Adipocyte (in vitro differentiated cells): ENCODE data around the gene IQGAP3.

Experiments
- DNase-seq: peaks from one replicate; pipeline ENCODE4 v3.0.0-alpha.2; 2015; ENCODE audit warnings: low read depth
- H3K27me3 ChIP-seq: replicated peaks from 2 replicates; pipeline ENCODE4 v1.7.0; 2013; ENCODE audit warnings: mild to moderate bottlenecking, low read length, moderate library complexity; ENCODE audit not compliant: control insufficient read depth, insufficient read depth
- H3K36me3 ChIP-seq: 2 replicates; pipeline ENCODE4 v1.7.0; 2013; ENCODE audit warnings: low read length, mild to moderate bottlenecking, moderate library complexity; ENCODE audit not compliant: control insufficient read depth, insufficient read depth, severe bottlenecking
- H3K4me1 ChIP-seq: 2 replicates; pipeline ENCODE4 v1.7.0; 2013; ENCODE audit warnings: mild to moderate bottlenecking, low read length, moderate library complexity; ENCODE audit not compliant: control insufficient read depth, insufficient read depth
- H3K4me3 ChIP-seq: 2 replicates; pipeline ENCODE4 v1.7.0; 2013; ENCODE audit warnings: mild to moderate bottlenecking, low read length, moderate library complexity
- H3K9ac ChIP-seq: 2 replicates; pipeline ENCODE4 v1.7.0; 2013; ENCODE audit warnings: mild to moderate bottlenecking, low read length, moderate library complexity
- H3K9me3 ChIP-seq: 2 replicates; pipeline ENCODE4 v1.7.0; 2013; ENCODE audit warnings: mild to moderate bottlenecking, low read length, moderate library complexity; ENCODE audit not compliant: control insufficient read depth

IQGAP3 gene

DNA sequence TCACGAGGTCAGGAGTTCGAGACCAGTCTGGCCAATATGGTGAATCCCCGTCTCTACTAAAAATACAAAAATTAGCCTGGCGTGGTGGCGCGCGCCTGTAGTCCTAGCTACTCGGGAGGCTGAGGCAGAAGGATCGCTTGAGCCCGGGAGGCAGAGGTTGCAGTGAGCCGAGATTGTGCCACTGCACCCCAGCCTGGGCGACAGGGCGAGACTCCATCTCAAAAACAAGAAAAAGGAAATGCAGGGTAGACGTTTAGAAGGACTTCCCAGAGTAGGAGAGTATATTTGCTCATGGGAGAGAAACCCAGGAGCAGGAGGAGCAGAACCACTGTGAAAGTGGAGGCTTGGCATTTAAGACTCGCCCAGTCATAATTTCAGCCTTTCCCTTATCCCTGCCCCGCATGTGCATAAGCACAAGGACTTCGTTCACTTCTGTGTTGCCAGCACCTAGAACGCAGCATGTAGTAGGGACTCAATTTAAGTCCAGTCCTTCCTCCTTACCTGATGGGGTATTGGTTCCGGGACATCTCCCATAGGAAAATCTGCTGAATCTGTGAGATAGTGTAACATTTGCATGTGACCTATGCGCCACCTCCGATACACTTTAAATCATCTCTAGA, 66.6 kb downstream of the IQGAP3 start:
- Histone ChIP-seq H3K36me3 (no peaks in the 10 kb centered on the region), H3K4me1 (peaks cover 57% of the 10 kb centered on the region), H3K27me3 (no peaks in the 10 kb centered on the region), H3K9ac (peak overlapping the region; percentile 89), H3K4me3 (peak overlapping the region; percentile 68), H3K9me3 (no peaks in the 10 kb centered on the region)
- no peak for DNase-seq

DNA sequence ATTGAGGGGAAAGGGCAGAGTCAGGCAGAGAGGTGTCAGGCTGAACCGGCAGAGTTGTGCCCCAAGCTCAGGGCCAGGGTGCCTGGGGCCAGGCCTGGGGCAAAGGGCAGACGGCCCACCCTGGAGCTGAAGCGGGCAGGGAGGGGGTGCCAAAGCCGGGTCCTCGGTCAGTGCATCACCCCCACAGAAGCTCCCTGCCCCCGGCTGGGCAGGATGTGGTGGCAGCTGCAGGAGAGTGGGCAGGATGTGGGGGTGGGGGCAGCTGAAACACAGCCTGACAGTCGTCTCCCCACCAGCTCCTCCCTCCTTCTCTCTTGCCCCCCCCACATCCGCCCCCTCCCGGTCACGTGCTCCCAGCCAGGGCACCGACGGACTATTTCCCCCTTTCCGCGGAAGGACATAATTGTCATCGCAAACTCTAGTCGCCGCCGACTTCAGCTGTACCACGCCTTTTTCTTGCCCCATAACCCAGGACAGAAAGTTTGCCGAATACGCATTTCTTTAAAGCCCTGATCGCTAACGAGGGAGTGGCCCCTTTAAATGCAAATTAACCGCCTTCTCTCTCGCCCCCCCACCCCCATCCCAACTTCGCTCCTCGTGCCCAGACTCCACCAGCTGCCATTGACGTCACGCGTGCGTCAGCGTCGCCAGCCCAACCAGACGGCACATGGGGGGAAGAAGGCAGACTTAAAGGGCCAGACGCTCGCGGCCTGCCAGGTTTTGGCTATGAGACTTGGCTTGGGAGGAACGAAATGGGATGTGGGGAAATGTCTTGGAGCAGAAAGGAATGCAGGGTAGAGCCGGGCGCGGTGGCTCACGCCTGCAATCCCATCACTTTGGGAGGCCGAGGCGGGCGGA, 67.3 kb downstream of the IQGAP3 start:
- H3K36me3 ChIP-seq, result no peaks in the 10 kb centered on the region
- no peaks in the 10 kb centered on the region for H3K27me3 ChIP-seq
- DNase-seq, result peak; percentile 99
- peak overlapping the region; percentile 89 for H3K9ac ChIP-seq
- peak overlapping the region; percentile 68 for H3K4me3 ChIP-seq
- H3K9me3 ChIP-seq, result no peaks in the 10 kb centered on the region
- peaks cover 51% of the 10 kb centered on the region for H3K4me1 ChIP-seq

DNA sequence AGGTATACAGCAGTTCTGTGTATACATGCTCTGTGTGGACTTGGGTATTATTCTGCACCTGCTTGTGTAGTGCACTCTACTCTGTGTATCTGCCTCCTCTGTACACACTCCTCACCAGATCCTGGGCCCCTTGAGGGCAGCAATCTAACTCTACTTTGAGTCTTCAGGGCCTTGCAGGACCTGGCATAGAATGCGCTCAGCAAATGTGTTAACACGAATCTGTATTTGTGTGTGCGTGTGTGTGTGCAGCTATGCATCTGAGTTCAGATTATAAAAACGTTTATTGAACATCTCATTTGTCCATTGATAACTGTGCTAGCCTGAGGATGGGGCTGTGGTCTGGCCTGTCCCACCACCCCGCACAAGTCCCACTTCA, 67.9 kb downstream of the IQGAP3 start:
- Histone ChIP-seq H3K4me3 (peak overlapping the region; percentile 68), H3K36me3 (no peaks in the 10 kb centered on the region), H3K9me3 (no peaks in the 10 kb centered on the region), H3K27me3 (no peaks in the 10 kb centered on the region), H3K9ac (peak overlapping the region; percentile 89), H3K4me1 (peaks cover 51% of the 10 kb centered on the region)
- peak; percentile 35 for DNase-seq

DNA sequence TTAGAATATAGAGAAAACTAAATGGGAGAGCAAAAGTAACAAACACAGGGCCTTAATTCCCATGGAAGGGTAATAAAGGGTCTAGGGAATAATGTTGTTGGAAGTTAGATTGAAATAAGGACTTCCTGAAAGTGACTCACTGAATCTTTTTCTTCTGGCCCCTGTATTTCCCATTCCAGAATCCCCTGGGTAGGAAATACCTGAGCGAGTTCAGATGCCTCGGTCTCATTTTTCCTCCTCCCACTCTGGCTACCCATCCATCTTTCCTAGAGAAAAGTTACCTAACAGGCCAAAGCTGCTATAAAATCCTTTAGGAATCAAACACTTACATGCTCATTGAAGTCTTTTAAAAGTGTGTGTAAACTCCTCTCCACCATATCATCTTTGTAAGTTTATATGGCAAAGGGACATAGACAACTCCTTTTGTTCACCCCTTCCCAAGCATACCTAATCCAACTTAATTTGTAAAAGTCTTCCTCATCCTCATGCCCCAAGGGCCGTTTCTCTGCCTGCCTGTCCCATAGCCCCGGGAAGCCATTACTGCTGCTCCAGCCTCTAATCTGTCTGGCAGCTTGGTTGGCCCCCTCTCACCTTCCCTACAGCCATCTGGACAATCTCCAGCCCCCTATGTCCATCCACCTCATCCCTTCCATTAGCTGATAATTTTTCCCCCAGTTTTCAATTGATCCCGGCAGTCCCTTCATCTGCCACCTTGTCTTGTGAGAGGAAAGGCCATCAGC, 68.5 kb downstream of the IQGAP3 start:
- no peak for DNase-seq

DNA sequence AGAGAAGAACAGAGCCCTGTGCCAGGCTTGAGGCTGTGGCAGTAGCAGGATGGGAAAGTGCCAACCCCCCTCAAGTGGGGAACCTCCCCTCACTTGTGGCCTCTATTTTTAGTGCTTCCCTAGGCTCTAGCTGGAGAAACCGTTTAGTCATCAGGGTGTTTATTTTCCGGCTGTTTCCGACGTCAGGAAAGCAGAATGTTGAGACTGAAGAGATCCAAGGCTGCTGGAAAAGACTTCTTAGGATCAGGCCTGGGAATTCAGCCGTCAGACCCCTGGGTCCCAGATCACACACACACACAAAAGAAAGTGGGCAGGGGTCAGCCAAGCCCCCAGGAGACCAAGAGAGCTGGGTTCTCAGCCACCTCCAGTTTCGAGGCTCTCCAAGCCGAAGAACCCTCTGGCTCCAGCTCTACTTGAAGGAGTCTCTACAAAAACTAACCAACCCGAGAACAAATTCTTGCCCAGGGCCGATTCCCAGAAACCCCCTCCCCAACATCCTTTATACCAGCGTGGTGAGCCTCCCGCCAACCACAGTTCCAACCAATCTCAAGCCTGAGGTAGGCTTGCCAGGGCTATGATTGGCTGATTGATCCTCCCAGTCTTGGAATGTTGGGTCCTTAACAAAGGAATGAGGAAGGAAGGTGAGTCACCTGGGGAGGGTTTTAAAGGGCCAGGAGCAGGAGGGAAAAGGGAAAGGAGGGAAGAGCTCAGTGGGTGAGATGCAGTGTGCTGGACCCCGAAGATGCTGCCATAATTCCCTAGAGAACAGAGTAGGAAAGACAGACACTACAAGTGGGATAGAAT, 69.3 kb downstream of the IQGAP3 start:
- peak; percentile 92 for DNase-seq
- Histone ChIP-seq H3K9me3 (no peaks in the 10 kb centered on the region), H3K27me3 (no peaks in the 10 kb centered on the region), H3K4me3 (peak overlapping the region; percentile 69), H3K9ac (peak overlapping the region; percentile 89), H3K36me3 (no peaks in the 10 kb centered on the region), H3K4me1 (peaks cover 46% of the 10 kb centered on the region)

More for the DNA sequence above, 68.5 kb downstream of the IQGAP3 start:
- Histone ChIP-seq H3K36me3 (no peaks in the 10 kb centered on the region), H3K4me1 (peaks cover 47% of the 10 kb centered on the region), H3K9me3 (no peaks in the 10 kb centered on the region), H3K27me3 (no peaks in the 10 kb centered on the region), H3K9ac (peak overlapping the region; percentile 89), H3K4me3 (peak overlapping the region; percentile 69)

DNA sequence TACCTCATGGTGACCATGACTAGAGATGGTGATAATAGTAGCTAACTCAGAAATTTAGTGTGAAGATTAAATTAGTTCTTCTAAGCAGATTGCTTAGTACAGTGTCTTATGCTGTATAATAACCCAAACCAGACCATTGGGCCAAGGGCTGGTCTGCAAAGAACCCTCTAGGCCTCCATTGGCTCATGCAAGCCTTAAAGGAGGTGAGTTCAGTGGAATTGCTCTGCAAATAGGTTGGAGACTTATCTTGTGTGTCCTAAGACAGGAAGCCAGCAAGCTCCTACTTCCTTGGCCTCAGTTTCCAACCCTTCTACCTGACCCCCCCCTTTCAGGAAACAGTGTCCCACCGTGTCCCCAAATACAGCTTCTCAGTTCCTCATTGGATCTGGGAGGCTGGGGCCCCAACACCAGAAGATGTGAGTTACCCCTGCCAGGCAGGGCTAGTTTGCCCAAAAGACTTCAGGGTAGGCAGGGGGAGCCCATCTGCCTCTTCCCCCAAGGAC, 69.9 kb downstream of the IQGAP3 start:
- no peaks in the 10 kb centered on the region for H3K27me3 ChIP-seq
- DNase-seq, result no peak
- H3K4me1 ChIP-seq, result peaks cover 50% of the 10 kb centered on the region
- peak overlapping the region; percentile 69 for H3K4me3 ChIP-seq
- no peaks in the 10 kb centered on the region for H3K36me3 ChIP-seq
- peak overlapping the region; percentile 89 for H3K9ac ChIP-seq
- H3K9me3 ChIP-seq, result no peaks in the 10 kb centered on the region

DNA sequence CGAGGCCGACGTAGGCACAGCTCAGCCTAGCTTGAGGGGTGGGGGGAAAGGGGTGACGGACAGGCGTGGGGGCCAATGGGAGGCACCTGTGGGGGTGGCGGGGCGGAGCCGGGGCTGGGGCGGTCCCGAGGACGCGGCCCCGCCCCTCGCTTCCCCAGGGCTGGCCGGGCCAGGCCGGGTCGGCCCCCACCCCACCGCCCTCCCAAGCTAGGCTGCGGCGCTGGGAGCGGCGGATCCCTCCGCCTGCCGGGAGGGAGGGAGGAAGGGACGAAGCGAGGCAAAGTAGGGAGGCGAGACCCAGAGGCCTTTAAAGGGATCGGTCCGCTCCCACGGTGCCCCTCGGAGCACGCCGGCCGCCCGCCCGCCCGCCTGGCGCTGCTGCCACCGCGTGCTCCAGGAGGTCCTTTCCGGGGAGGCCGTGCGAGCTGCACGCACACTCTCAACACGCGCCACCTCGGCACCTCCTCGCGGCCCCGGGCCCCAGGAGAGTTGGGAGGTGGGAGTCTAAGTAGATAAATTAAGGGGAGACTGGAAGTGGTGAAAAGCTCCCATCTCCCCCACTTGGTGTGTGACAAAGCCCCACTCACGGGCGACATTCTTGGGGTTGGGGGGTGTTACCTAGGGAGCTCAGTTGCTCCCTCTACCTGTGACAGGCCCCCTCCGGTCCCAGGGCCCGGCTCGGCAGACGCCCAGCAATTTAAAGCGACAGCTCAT, 71.4 kb downstream of the IQGAP3 start:
- peak overlapping the region; percentile 93 for H3K4me3 ChIP-seq
- peaks cover 65% of the 10 kb centered on the region for H3K4me1 ChIP-seq
- no peaks in the 10 kb centered on the region for H3K9me3 ChIP-seq
- H3K36me3 ChIP-seq, result no peaks in the 10 kb centered on the region
- no peaks in the 10 kb centered on the region for H3K27me3 ChIP-seq
- DNase-seq, result peak; percentile 99
- H3K9ac ChIP-seq, result peak overlapping the region; percentile 98

DNA sequence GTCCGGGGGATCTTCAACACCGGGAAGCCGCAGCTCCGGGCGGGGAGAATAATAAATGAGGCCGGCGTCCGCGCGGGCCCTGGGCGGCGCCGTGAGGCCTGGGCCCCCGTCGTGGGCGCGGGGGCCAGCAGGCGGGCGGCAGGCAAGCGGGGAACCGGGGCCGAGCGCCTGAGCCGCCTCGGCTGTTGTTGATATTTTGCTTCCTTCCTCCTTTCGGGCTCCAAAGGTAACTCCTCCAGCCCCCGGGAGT, 71.9 kb downstream of the IQGAP3 start, which contains the start of gene MEF2D:
Gene MEF2D (minus strand): TSS at position 233 of the 250 bp plus-strand sequence. CDS start 17,483 bp downstream, outside the sequence.
- peaks cover 70% of the 10 kb centered on the region for H3K4me1 ChIP-seq
- peak within 1 kb of the TSS; percentile 98 for H3K9ac ChIP-seq
- H3K27me3 ChIP-seq, result no peaks in the 10 kb centered on the region
- peak within 1 kb of the TSS; percentile 93 for H3K4me3 ChIP-seq
- no peak for DNase-seq
- H3K9me3 ChIP-seq, result no peaks in the 10 kb centered on the region
- H3K36me3 ChIP-seq, result no peaks in the 10 kb centered on the region

DNA sequence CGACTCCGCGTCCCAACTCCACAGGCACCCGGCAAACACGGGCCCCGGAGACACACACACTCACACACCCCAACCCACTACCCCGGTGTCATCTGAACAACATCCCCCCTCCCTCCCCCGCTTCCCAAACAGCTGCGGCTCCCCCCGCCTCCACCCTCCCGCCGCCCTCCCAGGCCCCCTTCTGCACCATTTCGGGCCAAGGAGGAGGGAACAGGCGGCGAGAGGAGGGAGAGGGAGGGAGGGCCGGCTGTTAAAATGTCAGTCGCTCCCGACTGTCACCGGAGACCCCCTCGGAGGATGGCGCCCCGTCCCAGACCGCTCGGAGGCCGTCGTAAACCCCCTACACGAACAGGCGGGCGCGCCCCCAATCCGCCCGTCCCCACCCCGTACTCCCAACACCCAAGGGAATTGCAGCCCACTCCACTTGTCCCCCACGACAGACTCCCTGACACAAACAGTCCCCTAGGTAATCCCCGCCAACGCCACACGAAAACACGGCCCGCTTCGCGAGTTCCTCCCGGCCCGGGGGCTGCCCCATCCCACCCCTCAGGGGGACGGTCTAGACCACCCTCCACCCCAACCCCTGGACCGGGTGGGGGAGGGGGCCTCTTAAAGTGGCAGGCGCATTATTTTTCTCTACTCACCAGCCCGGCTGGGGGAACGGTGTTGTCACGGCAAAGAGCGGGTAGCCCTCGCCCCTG, 72.4 kb downstream of the IQGAP3 start:
- peak overlapping the region; percentile 98 for H3K9ac ChIP-seq
- peaks cover 2% of the 10 kb centered on the region for H3K36me3 ChIP-seq
- peak overlapping the region; percentile 93 for H3K4me3 ChIP-seq
- H3K4me1 ChIP-seq, result peaks cover 75% of the 10 kb centered on the region
- H3K27me3 ChIP-seq, result no peaks in the 10 kb centered on the region
- peak; percentile 71 for DNase-seq
- no peaks in the 10 kb centered on the region for H3K9me3 ChIP-seq
